GM19452 (cell line): Measurements from ENCODE around the gene PTPRK.

Experiments
- ATAC-seq: cut with Tn5 transposase; IDR thresholded peaks from one replicate; pipeline ENCODE4 v1.9.1; 2021; ENCODE audit not compliant: unreplicated experiment

The PTPRK gene

DNA sequence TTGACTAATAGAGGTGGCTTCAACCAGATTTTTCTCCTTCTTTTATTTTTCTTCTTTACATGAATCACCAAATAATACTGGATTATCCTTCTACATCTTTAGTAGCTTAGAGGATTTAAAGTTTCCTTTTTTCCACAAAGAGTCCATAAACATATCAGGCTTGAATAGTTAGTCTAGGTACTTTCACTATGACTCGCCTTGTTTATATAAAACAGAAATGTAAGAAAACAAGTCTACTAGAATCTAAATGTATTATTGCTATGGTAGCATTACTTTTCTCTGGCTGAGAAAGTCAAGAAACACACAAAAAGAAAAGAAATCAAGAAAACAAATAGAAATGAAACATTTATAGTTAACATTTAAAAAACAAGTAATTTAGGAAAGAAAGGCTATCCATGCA lies 215.2 kb downstream of the PTPRK start:
- ATAC-seq, result no peak

DNA sequence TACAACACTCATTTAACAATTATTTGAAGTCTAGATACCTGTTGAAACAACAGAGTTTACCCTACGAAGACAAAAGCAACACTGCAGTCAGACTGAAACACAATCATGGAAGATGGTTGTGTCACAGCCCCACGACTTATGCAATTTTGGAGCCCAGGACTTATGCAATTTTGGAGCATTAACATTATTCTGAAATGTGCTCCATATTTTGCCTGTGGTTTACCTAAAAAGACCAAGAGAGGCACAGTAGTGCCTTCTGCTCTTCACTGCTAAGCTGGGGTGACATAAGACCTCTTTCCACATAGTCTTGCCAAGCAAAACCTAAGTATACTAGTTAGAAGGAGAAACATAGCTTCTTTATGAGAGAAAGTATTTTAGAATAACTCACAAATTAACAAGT lies 216.5 kb downstream of the PTPRK start:
- no peak for ATAC-seq

DNA sequence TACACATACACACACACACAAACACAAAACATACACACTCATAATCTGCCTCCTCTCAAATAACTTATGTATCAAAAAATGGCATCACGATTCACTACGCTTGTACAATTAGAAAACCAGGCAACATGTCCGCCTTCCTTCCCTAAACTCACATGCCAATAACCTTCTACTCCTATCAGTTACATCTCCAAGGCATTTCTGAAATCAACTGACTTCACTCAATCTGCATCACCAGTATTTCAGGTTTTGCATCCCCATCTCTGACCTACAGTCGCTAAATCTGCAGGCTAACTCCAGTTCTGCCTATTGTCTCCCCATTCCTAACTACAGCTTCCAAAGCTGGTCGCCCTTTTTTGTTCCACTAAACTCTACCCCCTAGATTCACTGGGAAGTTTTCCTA lies 217.5 kb downstream of the PTPRK start:
- no peak for ATAC-seq

DNA sequence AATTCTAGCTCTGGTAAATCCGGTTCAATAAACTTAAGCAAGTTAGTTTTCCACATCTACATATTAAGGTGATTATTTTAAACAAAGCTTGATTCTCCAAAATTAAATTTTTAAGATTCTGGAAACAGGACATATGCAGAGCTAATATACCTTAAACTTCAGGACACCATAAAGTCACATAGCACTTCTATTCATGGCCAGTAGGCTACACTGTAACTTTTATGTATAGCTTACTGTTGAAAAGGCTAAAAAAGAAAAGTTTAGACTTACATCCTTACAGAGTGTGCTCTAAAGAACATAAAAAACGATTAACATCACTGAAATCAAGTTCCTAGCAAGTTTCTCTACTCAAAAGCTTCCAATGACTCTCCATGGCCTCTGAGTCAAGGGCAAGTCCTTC lies 224.7 kb downstream of the PTPRK start:
- no peak for ATAC-seq

DNA sequence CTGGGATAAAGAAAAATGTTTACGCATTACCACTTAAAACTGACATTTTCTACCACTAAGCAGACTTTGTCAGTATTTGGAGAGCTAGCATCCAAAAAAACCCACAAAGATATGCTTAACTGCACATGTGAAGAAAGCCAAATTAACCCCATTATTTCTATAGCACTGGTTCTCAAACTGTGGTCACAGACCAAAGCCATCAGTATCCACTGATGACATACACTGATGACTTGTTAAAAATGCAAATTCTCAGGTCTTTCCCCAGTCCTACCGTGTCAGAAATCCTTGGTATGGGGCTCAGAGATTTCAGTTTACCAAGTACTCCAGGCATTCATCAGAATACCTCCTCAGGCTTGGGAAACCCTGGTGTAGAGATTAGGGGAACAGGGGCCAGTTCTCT lies 230.2 kb downstream of the PTPRK start:
- ATAC-seq, result peak; percentile 48

DNA sequence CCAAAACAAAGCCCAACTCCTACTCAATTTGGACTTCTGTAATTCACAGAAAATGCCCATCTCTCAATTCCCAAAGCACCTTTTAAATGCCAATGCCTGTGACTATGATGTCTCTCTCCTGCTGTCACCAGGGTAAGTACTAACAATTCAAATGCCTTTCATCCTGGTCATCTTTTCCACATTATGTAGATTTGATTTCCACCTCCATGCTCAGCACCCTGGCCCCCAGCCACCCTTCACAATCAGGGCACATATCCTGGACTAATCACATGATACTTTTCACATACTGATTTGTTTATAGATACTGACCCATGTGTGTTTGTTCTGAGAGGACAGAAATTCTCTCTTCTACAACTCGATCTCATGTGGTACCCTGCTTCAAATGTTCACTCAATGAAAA lies 236.3 kb downstream of the PTPRK start:
- no peak for ATAC-seq

DNA sequence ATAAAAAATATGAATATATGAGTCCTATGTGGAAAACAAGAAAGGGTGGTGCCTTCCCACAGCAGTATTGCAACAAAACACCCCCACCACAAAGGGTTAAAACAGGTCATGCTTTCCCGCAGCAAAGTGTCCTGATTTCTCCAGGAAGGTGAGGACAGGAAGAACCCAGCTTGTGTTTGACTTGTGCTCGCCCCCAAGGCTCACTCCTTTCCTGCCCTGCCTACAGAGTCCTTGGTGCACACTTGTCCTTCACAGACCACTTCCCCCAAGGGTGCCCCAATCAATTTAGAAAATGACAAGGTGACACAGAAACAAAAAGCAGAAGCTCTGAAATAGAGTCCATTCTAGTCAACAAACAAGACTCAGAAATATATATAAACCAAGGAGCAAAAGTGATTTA lies 237.4 kb downstream of the PTPRK start:
- ATAC-seq, result no peak

DNA sequence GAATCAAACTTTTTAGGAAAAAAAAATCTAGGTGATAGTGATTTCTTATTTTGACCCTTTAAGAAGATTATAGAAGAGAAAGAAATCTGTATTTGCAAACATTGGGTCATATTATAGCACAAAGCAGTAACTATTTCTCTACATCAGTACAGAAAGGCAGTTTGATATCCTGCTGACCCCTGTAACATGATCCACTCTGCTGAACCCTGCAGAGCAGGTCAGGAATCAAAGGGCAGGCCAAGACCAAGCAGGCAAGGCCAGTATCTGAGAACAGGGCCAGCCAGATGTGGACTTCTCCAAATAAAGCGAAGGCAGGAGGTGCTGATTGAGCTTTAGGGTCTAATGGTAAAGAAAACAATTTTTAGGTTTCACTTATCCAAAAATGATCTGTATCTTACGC lies 239.4 kb downstream of the PTPRK start:
- ATAC-seq, result no peak

DNA sequence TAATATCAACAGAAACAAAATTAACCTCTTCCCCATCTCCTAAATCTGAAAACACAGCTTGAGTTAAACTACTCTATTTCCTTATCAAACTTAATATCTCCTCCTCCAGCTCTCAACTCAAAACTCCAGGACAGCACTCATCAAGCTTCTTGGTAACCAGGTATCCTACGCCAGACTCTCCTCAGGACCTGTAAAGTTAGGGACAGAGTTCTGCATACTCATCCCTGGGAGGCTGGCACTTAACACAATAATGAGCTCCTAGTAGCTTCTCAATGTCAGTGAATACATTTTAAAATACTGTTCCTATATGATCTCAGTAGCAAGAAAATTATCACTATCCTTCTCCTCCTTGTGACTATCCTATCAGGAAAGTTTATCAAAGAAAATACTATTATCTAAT lies 240.3 kb downstream of the PTPRK start:
- no peak for ATAC-seq

DNA sequence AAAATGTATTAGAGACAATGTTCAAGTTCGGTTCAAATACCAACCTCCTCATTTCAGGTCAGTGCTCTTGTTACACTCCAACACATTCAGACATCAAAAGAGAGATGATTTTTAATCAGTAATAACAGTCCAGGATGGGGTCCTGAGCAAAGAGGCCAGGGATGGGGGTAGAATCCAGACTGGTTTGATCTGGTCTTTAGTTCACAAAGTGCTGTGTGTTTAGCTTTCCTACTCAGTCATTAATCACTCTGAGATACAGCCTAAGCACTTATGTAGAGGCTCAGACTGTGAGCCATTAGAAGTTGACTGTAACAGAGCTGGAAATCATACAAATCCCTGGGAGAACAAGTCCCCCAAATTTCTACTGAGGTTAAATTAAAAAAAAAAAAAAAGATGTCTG lies 241.6 kb downstream of the PTPRK start:
- no peak for ATAC-seq

DNA sequence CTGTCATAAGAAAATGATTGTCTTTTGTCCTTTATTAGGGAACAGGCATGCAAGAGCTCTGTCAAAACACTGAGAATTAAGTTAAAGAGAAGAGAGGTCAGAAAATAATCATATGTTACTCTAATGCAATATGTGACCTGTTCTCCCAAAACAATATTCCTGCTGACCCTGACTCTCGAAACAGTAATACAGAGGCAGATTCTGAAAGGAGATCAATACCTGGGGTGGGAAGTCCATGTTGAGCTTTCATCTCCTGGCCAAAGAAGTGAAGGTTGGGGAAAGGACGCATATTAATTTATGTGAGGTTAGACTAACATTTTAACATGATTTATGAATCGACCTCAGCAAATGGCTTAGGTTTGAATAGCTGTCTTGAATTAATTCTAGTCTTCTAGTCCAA lies 243.0 kb downstream of the PTPRK start:
- no peak for ATAC-seq

DNA sequence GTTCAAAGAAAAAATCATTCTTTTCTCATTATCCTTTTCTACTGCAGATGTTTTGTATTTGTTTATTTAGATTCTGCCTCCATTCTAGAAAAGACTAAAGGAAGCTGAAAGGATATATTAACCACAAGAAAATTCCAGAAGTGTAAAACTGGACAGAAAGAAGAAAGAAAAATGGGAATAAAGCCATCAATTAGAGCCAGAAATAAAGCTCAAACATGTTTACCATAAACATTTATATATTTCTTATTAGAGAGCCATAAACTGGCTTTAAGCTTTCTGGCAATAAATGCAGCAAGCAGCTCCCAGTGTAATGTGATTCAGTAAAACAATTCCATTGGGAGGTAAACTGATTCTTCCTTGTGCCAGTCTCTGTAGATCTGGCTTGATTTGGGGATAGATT lies 244.1 kb downstream of the PTPRK start:
- no peak for ATAC-seq

DNA sequence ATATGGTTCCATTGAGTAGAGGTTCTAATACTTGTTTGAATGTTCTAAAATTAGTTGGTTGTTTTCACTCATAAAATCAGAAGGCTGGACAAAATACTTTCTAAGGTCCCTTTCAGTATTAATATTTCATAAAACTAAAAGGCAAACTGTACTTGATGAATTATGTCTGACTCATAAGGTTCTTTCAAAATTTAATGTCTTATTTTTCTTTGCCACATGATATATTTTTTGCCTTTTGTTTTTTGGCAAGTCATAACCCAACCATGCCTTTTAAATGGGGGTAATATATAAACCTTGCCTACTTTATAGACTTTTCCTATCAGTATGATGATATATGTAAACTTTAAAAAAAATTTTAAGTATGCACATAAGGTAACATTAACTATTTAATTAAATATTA lies 244.7 kb downstream of the PTPRK start:
- ATAC-seq, result no peak

DNA sequence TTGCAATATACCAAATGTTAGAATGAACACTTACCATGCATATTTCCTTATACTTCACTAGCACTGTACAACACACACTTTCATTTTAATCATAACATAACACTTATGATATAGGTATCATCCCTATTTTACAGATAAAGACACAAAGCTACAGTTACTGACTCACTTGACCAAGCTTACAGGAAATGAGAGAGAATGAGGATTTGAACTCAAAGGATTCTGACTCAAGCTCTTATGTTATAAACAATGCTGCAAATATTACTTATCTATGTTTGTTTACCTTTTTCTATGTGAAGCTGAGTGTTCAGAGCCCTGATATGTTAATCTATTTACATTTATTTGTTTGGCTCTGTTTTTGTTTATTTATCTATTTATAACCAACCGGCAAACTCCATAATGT lies 245.4 kb downstream of the PTPRK start:
- no peak for ATAC-seq

DNA sequence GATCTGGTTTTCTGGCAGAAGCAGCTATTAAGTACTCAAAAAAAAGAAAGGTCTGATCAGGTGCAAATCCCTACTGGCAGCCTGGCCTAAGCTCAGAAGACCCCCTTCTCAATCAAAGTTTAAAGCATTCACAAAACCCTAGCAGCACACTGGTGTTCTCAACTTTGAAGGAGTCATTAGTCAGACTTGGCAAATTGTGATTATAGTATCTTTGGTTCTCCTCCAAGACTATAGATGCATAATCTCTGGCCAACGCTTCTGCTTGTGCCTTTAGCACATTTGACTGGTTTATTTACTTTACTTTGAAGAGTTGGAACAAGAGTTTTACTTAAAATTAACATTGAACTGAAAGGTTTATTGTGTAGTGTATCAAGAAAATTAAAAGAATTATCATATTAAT lies 248.9 kb downstream of the PTPRK start:
- ATAC-seq, result no peak

DNA sequence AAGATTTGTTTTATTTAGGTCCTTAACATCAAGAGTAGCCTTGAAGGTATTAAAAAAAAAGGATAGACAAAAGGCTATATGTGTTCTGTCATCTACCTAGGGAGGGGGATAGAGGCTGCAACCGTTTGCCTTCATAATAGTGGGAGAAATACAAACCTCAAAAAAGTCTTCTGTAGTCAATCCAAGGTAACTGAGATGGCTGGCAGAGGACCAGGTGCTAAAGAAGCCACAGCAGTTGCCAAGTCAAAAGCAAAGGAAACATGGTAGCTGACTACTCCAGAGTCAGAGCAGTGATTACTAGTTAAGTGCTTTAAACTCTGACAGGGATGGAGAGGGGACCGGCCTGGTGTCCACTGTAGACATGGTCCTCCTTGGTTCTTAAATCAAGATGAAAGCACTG lies 249.4 kb downstream of the PTPRK start:
- no peak for ATAC-seq

DNA sequence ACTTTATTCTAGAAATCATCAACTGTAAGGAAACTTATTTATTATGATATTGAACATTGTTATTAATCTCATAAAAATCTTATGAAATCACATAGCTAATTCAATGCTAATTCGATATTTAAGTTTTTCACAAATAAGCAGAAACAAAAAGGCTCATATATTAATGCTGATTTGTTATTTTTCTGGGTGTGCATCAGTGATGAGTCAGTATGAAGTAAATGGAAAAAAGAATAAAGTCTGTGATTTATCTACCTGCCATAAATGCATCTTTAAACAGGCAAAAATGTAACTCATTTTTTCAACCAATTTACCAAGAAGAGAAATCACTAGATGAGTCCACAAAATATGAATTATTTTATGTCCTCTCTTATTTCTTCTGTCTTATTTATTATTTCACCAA lies 253.5 kb downstream of the PTPRK start:
- ATAC-seq, result no peak

DNA sequence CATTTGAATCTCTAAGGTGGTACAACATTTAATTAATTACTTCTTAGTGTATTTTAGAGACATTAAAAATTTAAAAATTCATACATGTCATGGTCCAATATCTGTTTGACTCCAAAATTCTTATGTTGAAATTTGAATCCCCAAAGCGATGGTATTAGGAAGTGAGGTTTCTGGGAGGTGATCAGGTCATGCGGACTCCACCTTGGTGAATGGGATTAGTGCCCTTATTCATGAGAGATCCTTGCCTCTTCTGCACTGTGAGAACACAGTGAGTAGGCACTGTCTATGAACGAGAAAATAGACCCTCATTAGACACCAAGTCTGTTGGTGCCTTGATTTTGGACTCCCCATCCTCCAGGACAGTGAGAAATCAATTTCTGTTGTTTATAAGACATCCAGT lies 254.7 kb downstream of the PTPRK start:
- ATAC-seq, result no peak

DNA sequence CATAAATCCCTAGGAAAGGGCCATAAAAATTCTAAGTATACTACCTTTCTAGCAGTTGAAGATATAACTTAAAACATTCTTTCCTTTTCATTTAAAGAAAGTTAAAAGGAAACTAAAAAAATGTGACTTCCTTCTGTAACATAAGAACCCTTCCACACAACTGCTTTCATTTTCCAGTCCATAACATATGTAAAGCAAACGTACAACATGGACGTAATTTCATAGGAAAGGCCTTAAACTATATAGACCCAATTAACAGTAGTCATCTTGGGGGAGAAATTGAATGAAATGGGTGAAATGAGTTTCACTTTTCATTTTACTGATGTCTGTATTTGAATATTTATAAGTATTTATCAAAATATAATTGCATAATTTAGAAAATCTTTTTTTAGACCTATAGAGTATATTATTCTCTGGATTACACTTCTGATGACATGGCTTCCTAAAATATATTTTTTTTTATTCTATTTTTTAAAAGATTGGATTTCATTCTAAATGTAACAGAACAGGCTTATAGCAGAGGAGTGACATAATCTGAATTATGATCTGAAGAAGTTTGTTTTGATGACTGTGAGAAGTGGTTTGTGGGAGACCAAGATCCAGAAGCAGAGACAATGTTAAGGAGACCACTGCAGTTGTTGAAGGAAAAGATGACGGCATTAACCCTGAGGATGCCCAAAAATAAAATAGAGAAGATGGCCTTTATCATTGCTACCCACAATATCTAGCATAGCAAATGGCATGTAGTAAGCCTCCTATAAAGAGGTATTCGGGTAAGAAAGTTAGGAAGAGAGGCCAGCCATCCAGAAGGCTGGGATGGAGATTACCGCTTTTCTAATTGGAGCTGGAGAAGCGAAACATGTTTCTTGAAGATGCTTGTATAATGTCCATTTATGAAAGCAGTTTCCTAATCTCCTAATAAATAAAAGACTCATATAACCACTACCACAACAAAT lies 260.4 kb downstream of the PTPRK start:
- ATAC-seq, result peak; percentile 58

DNA sequence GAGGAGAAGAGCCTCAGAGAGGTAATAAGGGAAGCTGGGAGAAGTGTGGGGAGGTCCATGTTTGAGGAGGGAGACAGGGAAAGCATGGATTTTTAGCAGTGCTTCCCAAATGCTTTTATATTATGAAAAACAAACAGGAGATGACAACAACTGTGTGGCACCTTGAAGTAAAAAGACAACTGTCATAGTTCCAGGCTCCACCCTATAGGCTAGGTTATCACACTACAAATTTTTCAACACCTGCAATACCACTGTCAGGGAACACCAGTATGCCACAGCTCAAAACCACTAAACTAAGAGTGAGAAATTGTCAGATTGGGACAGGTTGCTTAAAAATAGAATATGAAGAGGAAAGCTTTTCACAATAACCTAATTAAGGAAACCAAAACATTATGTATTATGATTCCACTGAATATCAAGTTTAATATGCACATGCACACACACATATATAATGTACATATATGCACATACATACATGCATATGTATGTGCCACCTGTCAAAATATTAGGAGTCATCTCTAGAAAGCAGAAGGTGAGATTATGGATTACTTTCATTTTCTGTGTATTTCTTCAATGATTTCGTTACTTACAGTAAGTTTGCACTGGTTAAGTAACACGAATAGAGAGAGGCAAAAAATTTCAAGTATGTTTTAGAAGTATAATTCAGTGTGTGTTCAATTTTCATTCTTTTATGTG lies 261.2 kb downstream of the PTPRK start:
- ATAC-seq, result peak; percentile 94

DNA sequence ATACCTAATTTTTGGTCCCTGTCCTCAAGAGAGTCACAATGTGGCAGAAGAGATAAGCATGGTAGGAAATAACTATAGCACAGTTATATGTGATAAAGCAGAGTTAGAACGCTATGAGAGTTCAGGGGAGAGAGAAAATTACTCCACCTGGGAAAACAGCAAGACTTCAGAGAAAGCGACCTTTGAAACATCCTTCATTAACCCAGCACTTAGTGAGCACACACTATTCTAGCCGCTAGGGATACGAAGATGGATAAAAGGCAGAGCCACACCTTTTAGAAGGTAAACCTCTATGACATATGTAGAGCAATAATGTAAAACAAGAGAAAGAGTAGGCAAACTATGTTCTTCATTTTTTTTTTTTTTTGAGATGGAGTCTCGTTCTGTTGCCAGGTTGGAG lies 264.3 kb downstream of the PTPRK start:
- no peak for ATAC-seq

DNA sequence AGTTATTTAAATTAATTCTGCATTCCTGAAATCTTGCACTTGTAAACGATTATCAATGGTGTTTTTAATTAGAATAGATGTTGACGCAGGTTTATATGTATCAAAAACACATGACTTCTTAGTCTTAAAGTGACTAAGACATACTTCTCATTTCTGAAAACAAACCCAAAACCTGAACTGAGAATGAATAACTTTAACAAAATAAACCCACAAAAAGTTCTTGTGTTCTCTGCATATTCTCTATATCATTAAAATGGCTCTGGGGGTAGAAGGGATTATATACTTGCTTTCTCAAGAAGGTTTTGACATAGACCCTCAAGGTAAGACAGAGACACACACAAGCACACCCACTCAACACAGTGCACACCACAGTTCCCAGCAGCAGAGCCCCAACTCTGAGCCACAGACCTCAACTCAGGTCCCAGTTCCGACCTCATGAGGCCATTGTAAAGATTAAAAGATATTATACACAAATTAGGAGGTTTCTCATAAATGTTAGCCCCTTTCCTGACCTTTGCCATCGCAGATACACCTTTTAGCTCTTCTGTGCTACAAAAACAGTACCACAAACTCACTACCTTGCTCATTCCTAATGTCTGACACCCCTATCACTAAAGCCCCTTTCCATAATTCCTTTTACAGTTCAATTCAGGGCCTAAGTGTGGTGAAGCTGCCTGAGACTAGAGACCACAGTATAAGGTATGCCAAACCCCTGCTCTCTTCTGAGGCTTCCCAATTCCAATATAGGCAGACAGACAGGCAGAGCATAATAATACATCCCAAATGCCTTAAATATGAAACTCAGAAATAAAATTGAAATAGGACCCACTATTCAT lies 267.8 kb downstream of the PTPRK start:
- no peak for ATAC-seq
